HCT116 (cell line): ENCODE data around the gene KBTBD8. TPM values are rescaled to one million over a fixed set of nuclear protein-coding genes. Genes with fewer than 3 reads are reported as not detected.

Experiments
- ATAC-seq: fragments of 200-7000 bp; cut with Tn5 transposase; 2 replicates; pipeline ENCODE4 v1.9.1; 2020; ENCODE audit warnings: mild to moderate bottlenecking, moderate library complexity
- BruUV-seq: library from RNA; stranded (reverse); fragments of 400-500 nt; replicated peaks from 2 replicates; lab custom pipeline; 2021; lab: Mats Ljungman, UMichigan
- CTCF ChIA-PET: fragments of 300-600 bp; sonication (Branson Sonifier 250); formaldehyde crosslinking; loops from one replicate; lab custom pipeline; 2021; ENCODE audit warnings: antibody characterized with exemption; lab: Charles Lee
- POLR2A ChIA-PET: fragments of 300-600, 350-600 bp; sonication (Branson Sonifier 250); formaldehyde crosslinking; loops from one replicate; lab custom pipeline; 2021; ENCODE audit warnings: antibody characterized with exemption; lab: Charles Lee
- RAD21 ChIA-PET, 2 experiments: fragments of 300-600 bp; sonication (Branson Sonifier 250); formaldehyde crosslinking; loops; one replicate each; lab custom pipeline; 2023; ENCODE audit warnings: low total read pairs in 2 of 2; ENCODE audit not compliant: uncharacterized antibody in 2 of 2, unreplicated experiment in 2 of 2, low non-redundant PET in 1 of 2; lab: Charles Lee
- DNase-seq: peaks from one replicate; pipeline ENCODE4 v3.0.0-alpha.2; 2010; ENCODE audit warnings: low read depth, low spot score
- H2AFZ ChIP-seq: fragments of 200-600 bp; shearing (Covaris generic), sonication (generic); 2 replicates; pipeline ENCODE4 v1.6.1; 2017; ENCODE audit warnings: low read depth, mixed run types, mixed read lengths, antibody characterized with exemption, low read length; ENCODE audit not compliant: poor library complexity, severe bottlenecking
- H3K27ac ChIP-seq: 2 replicates; pipeline ENCODE4 v1.5.1; 2012; ENCODE audit warnings: low read depth, low read length
- H3K27me3 ChIP-seq: fragments of 200-600 bp; sonication (generic); 2 replicates; pipeline ENCODE4 v1.6.1; 2016; ENCODE audit warnings: mixed run types, low read length, mixed read lengths; ENCODE audit not compliant: insufficient read depth
- H3K36me3 ChIP-seq, 2 experiments: fragments of 200-500 bp in 1 of 2; fragments of 200-600 bp in 1 of 2; sonication (Bioruptor generic) in 1 of 2; sonication (generic) in 1 of 2; 2 replicates each; pipeline versions ENCODE4 v1.5.1 to v1.6.1; 2014 to 2016; ENCODE audit warnings: low read length in 2 of 2, inconsistent platforms in 1 of 2, mixed read lengths in 1 of 2, mixed run types in 1 of 2; ENCODE audit not compliant: insufficient read depth in 2 of 2, control insufficient read depth in 1 of 2
- H3K4me1 ChIP-seq, 2 experiments: fragments of 200-600 bp in 1 of 2; sonication (generic) in 1 of 2; 2 replicates each; pipeline versions ENCODE4 v1.5.1 to v1.6.1; 2012 to 2017; ENCODE audit warnings: low read length in 2 of 2, inconsistent platforms in 1 of 2, mild to moderate bottlenecking in 1 of 2, mixed read lengths in 1 of 2, mixed run types in 1 of 2, moderate library complexity in 1 of 2; ENCODE audit not compliant: insufficient read depth in 2 of 2, control insufficient read depth in 1 of 2
- H3K4me2 ChIP-seq: fragments of 200-600 bp; sonication (generic); 2 replicates; pipeline ENCODE4 v1.6.1; 2017; ENCODE audit warnings: mixed run types, low read length, mixed read lengths
- H3K4me3 ChIP-seq, 2 experiments: fragments of 200-600 bp in 1 of 2; sonication (generic) in 1 of 2; replicated peaks in 1 of 2; 2 replicates each; pipeline ENCODE4 v1.5.1; 2011 to 2016; ENCODE audit warnings: low read length in 2 of 2, control low read depth in 1 of 2, low read depth in 1 of 2, mild to moderate bottlenecking in 1 of 2, mixed read lengths in 1 of 2, mixed run types in 1 of 2
- H3K79me2 ChIP-seq: fragments of 200-600 bp; sonication (generic); 2 replicates; pipeline ENCODE4 v1.6.1; 2017; ENCODE audit warnings: mild to moderate bottlenecking, mixed run types, low read length, moderate library complexity, mixed read lengths; ENCODE audit not compliant: insufficient read depth
- H3K9ac ChIP-seq: fragments of 200-600 bp; sonication (generic); 2 replicates; pipeline ENCODE4 v1.6.1; 2016; ENCODE audit warnings: low read length, mixed read lengths
- H3K9me2 ChIP-seq: fragments of 200-600 bp; sonication (generic), shearing (Covaris generic); 2 replicates; pipeline ENCODE4 v1.6.1; 2017; ENCODE audit warnings: mixed run types, mild to moderate bottlenecking, moderate library complexity; ENCODE audit not compliant: insufficient read depth
- H3K9me3 ChIP-seq, 2 experiments: fragments of 200-500 bp in 1 of 2; fragments of 200-600 bp in 1 of 2; sonication (Bioruptor generic) in 1 of 2; sonication (generic) in 1 of 2; 2 replicates each; pipeline ENCODE4 v1.6.1; 2014 to 2017; ENCODE audit warnings: low read length in 2 of 2, mixed read lengths in 2 of 2, inconsistent platforms in 1 of 2, low read depth in 1 of 2, mild to moderate bottlenecking in 1 of 2, mixed run types in 1 of 2, moderate library complexity in 1 of 2; ENCODE audit not compliant: control insufficient read depth in 1 of 2, insufficient read depth in 1 of 2
- H4K20me1 ChIP-seq: fragments of 200-600 bp; sonication (generic), shearing (Covaris generic); 2 replicates; pipeline ENCODE4 v1.6.1; 2017; ENCODE audit warnings: mixed run types, mild to moderate bottlenecking, moderate library complexity; ENCODE audit not compliant: insufficient read depth
- EZH2 ChIP-seq: fragments of 200-600 bp; sonication (generic); IDR thresholded peaks from 2 replicates; pipeline ENCODE4 v1.6.1; 2017; ENCODE audit warnings: antibody characterized with exemption, mixed run types
- SIN3A ChIP-seq: IDR thresholded peaks from 2 replicates; pipeline ENCODE4 v1.6.1; 2012; ENCODE audit warnings: low read depth
- SRF ChIP-seq: IDR thresholded peaks from 2 replicates; pipeline ENCODE4 v1.6.1; 2012; ENCODE audit warnings: low read depth
- TCF7L2 ChIP-seq: IDR thresholded peaks from 2 replicates; pipeline ENCODE4 v1.7.0; 2011; ENCODE audit warnings: borderline replicate concordance, inconsistent platforms; ENCODE audit not compliant: insufficient read depth, insufficient read length; ENCODE audit errors: extremely low read depth
- ZFX ChIP-seq: fragments of 450-650 bp; IDR thresholded peaks from 2 replicates; pipeline ENCODE4 v1.6.1; 2017
- intact Hi-C: fragments of 100-400 bp; cut with micrococcal nuclease; formaldehyde crosslinking; loops from 2 replicates; pipeline ENCODE4 v1.10.0; 2022
- total RNA-seq: library from RNA; stranded (reverse); gene quantifications from one replicate; pipeline ENCODE4 v1.2.1, GENCODE V29; 2021; ENCODE audit not compliant: unreplicated experiment
- TF ChIP-seq, protein P1 (sequence below): IDR thresholded peaks from 2 replicates; pipeline ENCODE4 v1.6.1; 2011; ENCODE audit warnings: mild to moderate bottlenecking, low read length, moderate library complexity; ENCODE audit not compliant: insufficient replicate concordance; ENCODE audit errors: extremely low read depth

The KBTBD8 gene
- total RNA-seq, 1 experiment from 2014 or later: 1.4 TPM

DNA sequence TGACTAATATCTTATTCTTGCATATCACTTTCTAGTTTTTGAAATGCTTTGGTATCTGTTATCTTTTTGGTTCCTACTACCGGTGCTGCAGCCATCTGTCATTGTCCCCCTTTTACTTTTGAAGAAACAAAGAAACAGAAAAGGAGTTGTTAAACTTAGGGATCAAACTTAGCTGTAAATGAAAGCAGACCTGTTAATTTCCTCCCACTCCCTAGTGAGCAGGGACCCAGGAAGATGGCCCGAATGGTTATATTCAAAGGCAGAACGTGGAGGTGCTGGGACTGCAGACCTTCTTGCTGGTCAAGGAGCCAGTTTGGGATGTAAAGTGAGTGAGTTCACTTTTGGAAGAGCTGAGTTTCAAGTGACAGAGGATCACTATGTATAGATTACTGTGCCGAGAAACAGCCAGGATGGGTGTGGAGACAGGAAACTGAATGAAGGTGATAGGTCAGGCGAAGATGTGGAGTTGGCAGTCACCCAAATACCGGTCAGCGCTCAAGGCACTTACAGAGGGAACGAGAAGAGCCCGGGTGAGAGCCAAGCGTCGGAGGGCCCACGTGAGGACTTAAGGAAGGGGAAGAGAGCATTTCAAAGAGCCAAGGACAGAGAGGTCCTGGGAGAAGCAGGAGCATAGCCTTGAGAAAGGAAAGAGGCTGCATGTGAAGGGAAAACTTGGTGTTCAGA lies 20.1 kb downstream of the KBTBD8 start:
- H3K4me2 ChIP-seq: no peak overlapping the region
- H3K9ac ChIP-seq: no peak overlapping the region
- intact Hi-C loops: no loop called here
- H3K9me3 ChIP-seq: no peaks in the 10 kb centered on the region
- DNase-seq (no peak), ATAC-seq (no peak)
- H3K4me1 ChIP-seq: no peaks in the 10 kb centered on the region; a peak in 1 of 4 replicates
- H3K36me3 ChIP-seq: no peaks in the 10 kb centered on the region
- BruUV-seq: no TSS peak
- ChIA-PET POLR2A (no interaction called here), RAD21 (no interaction called here), CTCF (no interaction called here)
- H3K4me3 ChIP-seq: no peak overlapping the region
- H3K9me2 ChIP-seq: no peaks in the 10 kb centered on the region
- TF ChIP-seq SRF: no peak
- TF ChIP-seq TCF7L2: no peak
- TF ChIP-seq EZH2: no peak
- no peak overlapping the region for H3K27ac ChIP-seq
- no peaks in the 10 kb centered on the region for H4K20me1 ChIP-seq
- H2AFZ ChIP-seq: no peak overlapping the region
- peaks cover 15% of the 10 kb centered on the region for H3K27me3 ChIP-seq
- H3K79me2 ChIP-seq: no peaks in the 10 kb centered on the region

- Histone ChIP-seq H3K27ac (no peak overlapping the region), H3K9me3 (no peaks in the 10 kb centered on the region), H3K9me2 (no peaks in the 10 kb centered on the region), H3K36me3 (no peaks in the 10 kb centered on the region), H3K4me2 (no peak overlapping the region), H3K9ac (no peak overlapping the region), H4K20me1 (no peaks in the 10 kb centered on the region), H3K27me3 (peaks cover 21% of the 10 kb centered on the region), H3K4me1 (no peaks in the 10 kb centered on the region; a peak in 1 of 4 replicates), H3K4me3 (no peak overlapping the region), H3K79me2 (no peaks in the 10 kb centered on the region), H2AFZ (no peak overlapping the region)
- BruUV-seq: no TSS peak
- TF ChIP-seq, protein P1, sequence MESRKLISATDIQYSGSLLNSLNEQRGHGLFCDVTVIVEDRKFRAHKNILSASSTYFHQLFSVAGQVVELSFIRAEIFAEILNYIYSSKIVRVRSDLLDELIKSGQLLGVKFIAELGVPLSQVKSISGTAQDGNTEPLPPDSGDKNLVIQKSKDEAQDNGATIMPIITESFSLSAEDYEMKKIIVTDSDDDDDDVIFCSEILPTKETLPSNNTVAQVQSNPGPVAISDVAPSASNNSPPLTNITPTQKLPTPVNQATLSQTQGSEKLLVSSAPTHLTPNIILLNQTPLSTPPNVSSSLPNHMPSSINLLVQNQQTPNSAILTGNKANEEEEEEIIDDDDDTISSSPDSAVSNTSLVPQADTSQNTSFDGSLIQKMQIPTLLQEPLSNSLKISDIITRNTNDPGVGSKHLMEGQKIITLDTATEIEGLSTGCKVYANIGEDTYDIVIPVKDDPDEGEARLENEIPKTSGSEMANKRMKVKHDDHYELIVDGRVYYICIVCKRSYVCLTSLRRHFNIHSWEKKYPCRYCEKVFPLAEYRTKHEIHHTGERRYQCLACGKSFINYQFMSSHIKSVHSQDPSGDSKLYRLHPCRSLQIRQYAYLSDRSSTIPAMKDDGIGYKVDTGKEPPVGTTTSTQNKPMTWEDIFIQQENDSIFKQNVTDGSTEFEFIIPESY: no peak
- TF ChIP-seq SIN3A (no peak), ZFX (no peak)
- ATAC-seq: no peak
- intact Hi-C loops: no loop called here
- RAD21 ChIA-PET: no interaction called here
- DNase-seq: no peak
- CTCF ChIA-PET: no interaction called here
- POLR2A ChIA-PET: no interaction called here
These were observed 20.9 kb downstream of the KBTBD8 start for GRCh38 chr3:67018789-67019526.
